Bronchial epithelial cell (primary cell): Measurements from ENCODE around the gene MT1G. TPM values are rescaled to one million over a fixed set of nuclear protein-coding genes. Genes with fewer than 3 reads are reported as not detected.

Source experiments
- DNase-seq: peaks from one replicate; pipeline ENCODE4 v3.0.0-alpha.2; 2010; ENCODE audit warnings: low read depth
- FAIRE-seq: peaks from 2 replicates; lab custom pipeline; 2011; peaks lifted over from hg19 to GRCh38; lab: Jason Lieb, UNC
- H3K27me3 ChIP-seq: 2 replicates; pipeline ENCODE4 v1.5.1; 2011; ENCODE audit warnings: low read length; ENCODE audit not compliant: control insufficient read depth, insufficient read depth
- H3K36me3 ChIP-seq: 2 replicates; pipeline ENCODE4 v1.5.1; 2011; ENCODE audit warnings: low read length; ENCODE audit not compliant: control insufficient read depth, insufficient read depth
- H3K4me3 ChIP-seq: 2 replicates; pipeline ENCODE4 v1.5.1; 2011; ENCODE audit warnings: mild to moderate bottlenecking, low read depth, low read length, control low read depth
- total RNA-seq: library from RNA; depleted of rRNA; stranded (reverse); fragments of >200 nt; gene quantifications from 2 replicates; pipeline ENCODE4 v1.2.1, GENCODE V29; 2014
- TF ChIP-seq, protein P1 (sequence below): IDR thresholded peaks from 2 replicates; pipeline ENCODE4 v1.5.1; 2011; ENCODE audit warnings: mild to moderate bottlenecking, moderate library complexity, low read length, control low read depth, inconsistent platforms; ENCODE audit not compliant: insufficient read depth, severe bottlenecking

The MT1G gene
- total RNA-seq, 1 donor from 2014 or later: not detected

GRCh38 chr16:56700631-56701030 lies 32.8 kb upstream of the MT1G start:
- TF ChIP-seq, protein P1, sequence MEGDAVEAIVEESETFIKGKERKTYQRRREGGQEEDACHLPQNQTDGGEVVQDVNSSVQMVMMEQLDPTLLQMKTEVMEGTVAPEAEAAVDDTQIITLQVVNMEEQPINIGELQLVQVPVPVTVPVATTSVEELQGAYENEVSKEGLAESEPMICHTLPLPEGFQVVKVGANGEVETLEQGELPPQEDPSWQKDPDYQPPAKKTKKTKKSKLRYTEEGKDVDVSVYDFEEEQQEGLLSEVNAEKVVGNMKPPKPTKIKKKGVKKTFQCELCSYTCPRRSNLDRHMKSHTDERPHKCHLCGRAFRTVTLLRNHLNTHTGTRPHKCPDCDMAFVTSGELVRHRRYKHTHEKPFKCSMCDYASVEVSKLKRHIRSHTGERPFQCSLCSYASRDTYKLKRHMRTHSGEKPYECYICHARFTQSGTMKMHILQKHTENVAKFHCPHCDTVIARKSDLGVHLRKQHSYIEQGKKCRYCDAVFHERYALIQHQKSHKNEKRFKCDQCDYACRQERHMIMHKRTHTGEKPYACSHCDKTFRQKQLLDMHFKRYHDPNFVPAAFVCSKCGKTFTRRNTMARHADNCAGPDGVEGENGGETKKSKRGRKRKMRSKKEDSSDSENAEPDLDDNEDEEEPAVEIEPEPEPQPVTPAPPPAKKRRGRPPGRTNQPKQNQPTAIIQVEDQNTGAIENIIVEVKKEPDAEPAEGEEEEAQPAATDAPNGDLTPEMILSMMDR: no peak
- no peak for DNase-seq

DNA sequence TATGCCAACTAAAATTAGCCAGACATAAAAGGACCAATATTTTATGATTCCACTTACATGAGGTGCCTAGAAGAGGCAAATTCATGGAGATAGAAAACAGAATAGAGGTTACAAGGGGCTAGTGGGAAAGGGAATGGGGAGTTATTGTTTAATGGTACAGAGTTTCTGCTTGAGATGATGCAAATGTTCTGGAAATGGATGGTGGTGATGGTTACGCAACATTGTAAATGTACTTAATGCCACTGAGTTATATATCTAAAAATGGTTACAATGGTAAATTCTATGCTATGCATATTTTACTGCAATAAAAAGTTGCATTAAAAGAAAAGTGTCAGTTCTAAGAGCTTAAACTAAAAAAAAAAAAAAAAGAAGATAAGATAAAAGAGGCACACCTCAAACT lies 32.3 kb upstream of the MT1G start:
- Histone ChIP-seq H3K27me3 (no peaks in the 10 kb centered on the region), H3K4me3 (no peak overlapping the region), H3K36me3 (no peaks in the 10 kb centered on the region)
- DNase-seq: no peak
- FAIRE-seq: no peak
- TF ChIP-seq, protein P1: no peak

More at GRCh38 chr16:56700631-56701030, 32.8 kb upstream of the MT1G start:
- FAIRE-seq: no peak
- Histone ChIP-seq H3K27me3 (no peaks in the 10 kb centered on the region), H3K36me3 (no peaks in the 10 kb centered on the region), H3K4me3 (no peak overlapping the region)

DNA sequence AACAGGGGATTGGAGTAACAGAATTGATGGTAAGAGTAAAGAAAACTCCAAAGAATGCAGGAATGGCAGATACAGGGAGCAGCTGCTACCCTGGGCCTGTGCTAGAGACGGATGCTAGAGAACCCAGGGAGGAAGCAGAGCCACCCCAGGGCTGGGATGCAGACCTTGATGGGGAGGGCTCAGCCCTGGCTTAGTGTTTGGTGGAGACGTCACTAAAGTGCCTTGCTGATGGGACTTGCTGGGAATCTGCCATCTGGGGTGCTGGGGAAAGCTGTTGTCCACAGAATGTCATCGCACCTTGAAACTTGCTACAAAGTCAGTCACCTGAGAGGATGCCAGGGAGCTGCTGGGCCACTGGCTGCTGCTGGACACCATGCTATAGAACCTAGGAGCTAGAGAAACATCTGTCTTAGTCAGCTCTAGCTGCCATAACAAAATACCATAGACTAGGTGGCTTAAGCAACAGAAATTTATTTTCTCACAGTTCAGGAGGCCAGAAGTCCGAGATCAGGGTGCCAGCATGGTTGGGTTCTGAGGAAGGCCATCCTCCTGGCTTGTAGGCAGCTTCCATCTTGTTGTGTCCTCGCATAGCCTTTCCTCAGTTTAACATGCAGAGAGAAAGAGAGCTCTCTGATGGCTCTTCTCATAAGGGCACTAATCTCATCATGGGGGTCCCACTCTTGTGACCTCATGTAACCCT lies 29.7 kb upstream of the MT1G start:
- TF ChIP-seq, protein P1: no peak
- no peak for DNase-seq
- H3K36me3 ChIP-seq: no peaks in the 10 kb centered on the region
- H3K4me3 ChIP-seq: no peak overlapping the region
- no peaks in the 10 kb centered on the region for H3K27me3 ChIP-seq
- no peak for FAIRE-seq

DNA sequence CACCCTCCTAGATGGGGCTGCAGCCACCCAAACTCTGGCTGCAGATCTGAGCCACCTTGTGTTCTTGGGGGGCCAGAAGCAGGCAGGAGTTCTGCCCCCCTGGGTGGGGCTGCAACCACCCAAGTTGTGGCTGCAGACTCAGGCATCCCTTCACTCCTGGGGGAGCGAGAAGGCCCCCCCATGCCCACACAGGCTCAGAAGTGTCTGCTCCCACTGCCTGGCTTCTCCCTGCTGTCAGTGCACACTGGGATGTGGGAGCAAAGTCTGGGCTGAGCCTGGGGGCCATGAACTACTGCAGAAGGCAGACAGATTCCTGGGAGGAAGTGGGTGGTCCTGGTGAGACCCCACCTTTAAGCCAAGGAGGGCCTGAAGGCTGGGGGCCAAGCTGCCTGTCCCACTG lies 27.4 kb upstream of the MT1G start:
- Histone ChIP-seq H3K36me3 (no peaks in the 10 kb centered on the region), H3K27me3 (no peaks in the 10 kb centered on the region), H3K4me3 (no peak overlapping the region)
- DNase-seq: no peak
- FAIRE-seq: no peak
- TF ChIP-seq, protein P1: no peak

DNA sequence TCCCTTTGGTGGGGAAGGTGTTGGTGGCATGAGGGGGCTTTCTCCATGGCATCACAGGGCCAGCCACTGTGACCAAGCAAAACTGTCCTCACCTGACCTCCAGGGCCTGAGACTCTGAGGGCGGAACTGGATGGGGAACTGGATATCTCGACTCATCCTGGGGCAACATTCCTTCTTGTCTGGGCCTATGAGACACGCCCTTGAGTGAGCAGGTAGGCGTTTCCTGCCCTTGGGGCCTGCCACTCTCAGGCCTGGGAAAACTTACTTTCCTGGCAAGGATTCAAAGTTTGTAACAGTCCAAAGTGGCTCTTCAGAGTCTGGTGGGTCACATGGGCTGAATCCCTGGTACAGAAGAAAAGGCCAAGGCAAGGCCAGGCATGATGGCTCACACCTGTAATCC lies 24.0 kb upstream of the MT1G start:
- DNase-seq: peak; percentile 100

More for the DNA sequence above, 24.0 kb upstream of the MT1G start:
- Histone ChIP-seq H3K27me3 (no peaks in the 10 kb centered on the region), H3K36me3 (no peaks in the 10 kb centered on the region), H3K4me3 (no peak overlapping the region)
- TF ChIP-seq, protein P1: no peak
- FAIRE-seq: peak; percentile 98
